Inflammatory macrophage (primary cell): ENCODE results near the gene STK32C.
"Not testable (repeated sequence)": the region's sequence is repeated elsewhere in the genome, so short reads cannot be mapped to it uniquely, and the experiment has no call there.

Source experiments
- DNase-seq, 2 donors: peaks; one replicate each; pipeline ENCODE4 v3.0.0-alpha.2; 2020 to 2022

The STK32C gene

DNA sequence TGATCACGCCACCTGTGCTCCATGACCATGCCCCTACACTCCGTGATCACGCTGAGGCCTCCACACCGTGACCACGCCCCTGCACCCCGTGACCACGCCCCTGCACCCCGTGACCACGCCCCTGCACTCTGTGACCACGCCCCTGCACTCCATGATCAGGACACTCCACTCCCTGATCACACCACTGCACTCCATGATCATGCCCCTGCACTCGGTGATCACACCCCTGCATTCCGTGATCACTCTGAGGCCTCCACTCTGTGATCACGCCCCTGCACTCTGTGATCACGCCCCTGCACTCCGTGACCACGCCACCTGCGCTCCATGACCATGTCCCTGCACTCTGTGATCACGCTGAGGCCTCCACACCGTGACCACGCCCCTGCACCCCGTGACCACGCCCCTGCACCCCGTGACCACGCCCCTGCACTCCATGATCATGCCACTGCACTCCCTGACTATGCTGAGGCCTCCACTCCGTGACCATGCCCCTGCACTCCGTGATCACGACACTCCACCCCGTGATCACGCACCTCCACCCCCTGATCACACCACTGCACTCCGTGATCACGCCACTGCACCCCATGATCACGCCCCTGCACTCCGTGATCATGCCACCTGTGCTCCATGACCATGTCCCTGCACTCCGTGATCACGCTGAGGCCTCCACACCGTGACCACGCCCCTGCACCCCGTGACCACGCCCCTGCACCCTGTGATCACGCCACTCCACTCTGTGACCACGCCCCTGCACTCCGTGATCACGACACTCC lies 27.7 kb downstream of the STK32C start:
- DNase-seq = no peak

DNA sequence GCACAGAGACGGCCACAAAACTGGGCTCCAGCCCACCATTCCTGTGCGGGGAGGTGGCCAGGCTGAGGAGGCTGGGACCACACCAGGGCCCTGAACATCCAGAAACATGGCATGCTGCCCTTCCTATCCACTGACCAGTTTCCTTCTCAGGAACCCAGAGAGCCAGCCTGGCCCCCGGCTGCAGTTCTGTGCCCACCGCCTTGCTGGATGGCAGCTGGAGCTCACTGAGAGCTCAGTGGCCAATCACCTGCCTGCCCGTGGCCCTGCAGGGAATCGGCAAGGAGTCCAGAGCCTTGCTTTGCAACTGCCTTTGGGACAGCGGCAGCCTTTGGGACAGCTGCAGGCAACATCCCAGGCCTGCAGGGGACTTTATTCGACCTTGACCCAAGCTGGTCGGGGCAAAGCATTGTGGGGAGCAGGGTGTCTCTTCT lies 30.4 kb downstream of the STK32C start:
- DNase-seq = no peak

DNA sequence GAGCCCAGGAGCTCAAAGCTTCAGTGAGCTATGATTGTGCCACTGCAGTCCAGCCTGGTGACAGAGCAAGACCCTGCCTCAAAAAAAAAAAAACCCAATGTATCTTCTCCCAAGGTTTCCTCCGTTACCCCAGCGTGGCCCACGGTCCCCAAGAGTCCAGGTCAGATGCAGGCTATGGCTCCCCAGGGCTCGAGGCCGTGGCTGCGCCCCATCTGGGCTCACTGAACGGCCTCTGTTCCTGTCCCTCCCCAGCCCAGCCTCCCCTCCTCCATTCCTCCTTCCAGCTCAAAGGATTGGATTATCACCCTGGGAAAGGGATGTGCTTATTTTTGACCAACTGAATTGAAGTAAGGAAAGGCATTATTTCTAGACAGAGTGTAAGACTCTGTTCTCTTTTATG lies 31.0 kb downstream of the STK32C start:
- no peak for DNase-seq

DNA sequence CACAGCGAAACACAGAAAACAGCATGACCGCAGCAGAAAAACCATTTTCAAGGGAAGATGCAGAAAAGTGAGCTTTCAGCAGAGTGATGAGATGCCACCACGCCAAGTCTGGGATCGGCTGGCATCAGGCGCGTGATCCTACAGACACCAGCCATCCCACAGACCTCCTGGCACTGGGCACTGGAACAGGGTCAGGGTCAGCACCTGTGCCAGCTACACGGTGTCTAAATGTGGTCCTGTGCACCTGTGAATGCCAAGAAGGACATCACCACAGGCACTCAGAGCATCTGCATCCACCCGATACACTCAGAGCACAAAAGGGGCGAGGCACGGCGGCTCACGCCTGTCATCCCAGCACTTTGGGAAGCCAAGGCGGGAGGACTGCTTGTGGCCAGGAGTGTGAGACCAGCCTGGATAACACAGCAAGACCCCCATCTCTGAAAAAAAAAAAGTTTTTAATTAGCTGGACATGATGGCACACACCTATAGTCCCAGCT lies 31.5 kb downstream of the STK32C start:
- no peak for DNase-seq

DNA sequence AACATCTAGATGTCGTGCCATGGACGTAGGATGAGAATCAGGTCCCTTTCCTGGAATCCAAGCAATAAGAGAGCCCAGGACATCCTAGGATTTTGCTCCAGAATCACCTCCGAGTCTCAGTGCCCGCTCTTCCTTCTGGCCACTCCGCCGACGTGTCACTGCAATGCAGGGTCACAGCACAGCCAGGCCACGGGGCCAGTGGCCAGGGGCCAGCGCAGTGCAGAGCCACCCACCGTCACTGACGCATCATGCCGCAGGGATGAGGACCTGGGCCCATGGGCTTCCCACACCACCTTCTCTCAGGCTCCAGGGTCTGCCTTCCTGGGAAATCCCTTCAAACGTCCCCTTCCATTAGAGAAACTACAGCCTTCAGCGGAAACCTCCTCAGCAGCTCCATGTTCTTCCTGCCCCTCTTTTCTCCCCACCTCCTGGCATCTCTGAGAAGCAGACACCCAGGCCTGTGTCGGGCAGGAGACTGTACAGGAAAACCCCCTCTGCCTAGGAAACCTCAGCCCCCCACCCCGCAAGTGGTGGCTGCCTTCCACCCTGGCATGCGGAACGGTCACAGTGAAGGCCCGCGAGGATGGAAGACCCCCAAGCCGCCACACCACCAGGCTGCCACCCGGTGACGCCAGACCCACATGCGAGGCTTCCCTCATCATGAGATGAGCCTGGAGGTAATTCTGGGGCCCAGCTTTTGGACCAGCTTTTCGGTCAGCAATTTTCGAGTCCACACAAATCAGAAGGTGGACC lies 32.1 kb downstream of the STK32C start:
- DNase-seq = no peak

DNA sequence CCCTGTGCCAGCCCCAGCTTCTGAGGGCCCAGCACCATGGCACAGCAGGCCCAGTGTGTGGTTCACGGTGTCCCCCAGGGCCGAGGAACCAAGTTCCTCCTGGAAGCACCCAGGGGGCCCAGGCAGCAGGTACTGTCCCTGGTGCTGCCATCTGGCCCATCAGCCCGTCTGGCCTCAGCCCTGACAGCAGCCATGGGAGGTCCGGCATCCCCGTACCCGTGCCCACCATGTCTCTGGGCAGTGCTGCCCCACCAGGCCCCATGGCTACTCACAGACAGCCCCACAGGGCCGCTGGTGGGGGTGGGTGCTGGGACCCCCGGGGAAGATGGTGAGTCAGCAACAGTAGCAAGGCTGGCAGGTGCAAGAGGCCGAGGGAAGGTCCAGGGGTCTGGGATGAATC lies 32.8 kb downstream of the STK32C start:
- DNase-seq = no peak

DNA sequence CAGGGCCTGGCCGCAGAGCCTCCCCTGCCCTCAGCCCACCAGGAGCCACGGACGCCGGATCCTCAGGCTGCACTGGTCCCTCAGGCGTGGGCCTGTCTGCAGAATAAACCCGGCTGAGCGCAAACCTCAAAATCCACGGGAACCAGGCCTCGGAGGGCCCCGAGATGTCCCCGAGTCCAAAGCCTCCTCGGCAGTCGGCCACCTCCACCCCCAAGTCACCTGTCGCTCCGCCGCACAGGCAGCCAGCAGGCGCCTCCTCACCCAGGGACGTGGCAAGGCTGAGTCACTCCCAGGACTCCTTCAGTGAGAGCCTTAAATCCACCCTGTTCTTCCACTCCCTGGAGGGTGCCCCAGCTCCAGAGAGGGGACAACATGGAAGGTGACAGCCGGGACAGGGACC lies 33.2 kb downstream of the STK32C start:
- DNase-seq = no peak

DNA sequence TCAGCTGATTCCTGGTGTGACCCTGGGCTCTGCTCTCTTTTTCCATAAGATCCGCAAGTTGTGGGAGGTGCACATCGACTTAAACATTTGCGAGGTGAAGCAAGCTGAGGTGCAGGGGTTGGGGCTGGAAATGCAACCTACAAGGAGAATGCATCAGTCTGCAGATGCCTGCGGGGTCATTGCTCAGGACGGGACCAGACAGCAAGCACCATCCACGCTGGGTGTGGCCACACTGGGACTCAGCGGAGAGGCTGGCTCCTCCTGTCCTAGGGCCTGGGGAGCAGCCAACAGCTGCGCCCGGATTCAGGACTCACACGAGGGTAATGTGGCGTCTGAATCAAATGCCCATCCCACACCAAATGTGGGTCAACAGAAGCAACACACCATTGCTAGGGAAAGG lies 33.8 kb downstream of the STK32C start:
- no peak for DNase-seq

DNA sequence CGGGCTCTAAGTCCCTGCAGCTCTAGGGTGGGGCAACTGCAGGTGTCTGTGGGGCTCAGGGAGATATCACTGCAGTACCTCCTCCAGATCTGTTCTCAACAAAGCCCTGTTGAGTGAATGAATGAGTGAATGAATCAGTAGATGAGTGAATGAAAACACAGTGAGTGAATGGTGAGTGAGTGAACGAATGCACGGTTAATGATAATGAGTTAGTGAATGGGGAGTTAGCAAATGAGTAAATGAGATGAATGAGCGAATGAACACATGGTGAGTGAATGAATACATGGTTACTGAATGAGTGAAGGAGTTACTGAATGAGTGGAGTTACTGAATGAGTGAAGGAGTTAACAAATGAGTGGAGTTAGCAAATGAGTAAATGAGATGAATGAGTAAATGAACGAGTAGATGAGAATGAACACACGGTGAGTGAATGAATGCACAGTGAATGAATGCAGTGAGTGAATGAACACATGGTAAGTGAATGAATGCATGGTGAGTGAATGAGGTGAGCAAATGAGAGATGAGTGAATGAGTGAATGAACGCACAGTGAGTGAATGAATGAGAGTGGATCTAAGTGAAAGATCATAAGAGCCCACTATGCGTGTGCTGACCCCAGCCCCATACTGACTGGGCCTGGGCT lies 34.3 kb downstream of the STK32C start:
- no peak for DNase-seq

DNA sequence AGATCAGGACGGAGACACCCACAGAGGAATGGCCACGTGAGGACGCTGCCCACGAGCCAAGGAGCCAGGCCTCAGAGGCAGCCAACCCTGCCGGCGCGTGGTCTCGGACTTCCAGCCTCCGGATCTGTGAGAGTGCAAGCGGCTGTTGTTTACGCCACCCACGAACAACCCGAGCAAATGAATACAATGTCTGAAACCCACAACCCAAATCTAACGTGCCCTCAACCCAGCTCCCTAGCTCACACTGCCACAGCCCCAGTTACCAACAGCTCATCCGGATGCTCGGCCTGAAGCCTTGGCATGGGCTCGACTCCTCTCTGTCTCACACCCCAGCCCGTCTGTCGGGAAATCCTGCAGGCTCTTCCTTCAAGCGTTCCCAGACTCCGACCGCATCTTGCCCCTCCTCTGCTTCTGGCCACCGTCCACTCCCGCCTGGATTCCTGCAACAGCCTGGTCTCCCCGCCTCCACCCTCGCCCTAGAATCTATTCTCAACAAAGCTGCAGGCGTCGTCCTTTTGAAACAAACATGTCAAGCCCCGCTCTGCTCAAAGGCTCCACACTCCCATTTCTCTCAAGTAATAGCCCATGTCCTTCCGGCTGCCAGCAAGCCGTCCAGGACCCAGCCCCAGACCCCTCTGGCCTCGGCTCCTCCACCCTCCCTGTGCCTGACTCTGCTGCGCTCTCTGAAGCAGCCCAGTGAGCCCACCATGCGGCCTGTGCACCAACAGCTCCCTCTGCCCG lies 35.3 kb downstream of the STK32C start:
- DNase-seq = no peak

DNA sequence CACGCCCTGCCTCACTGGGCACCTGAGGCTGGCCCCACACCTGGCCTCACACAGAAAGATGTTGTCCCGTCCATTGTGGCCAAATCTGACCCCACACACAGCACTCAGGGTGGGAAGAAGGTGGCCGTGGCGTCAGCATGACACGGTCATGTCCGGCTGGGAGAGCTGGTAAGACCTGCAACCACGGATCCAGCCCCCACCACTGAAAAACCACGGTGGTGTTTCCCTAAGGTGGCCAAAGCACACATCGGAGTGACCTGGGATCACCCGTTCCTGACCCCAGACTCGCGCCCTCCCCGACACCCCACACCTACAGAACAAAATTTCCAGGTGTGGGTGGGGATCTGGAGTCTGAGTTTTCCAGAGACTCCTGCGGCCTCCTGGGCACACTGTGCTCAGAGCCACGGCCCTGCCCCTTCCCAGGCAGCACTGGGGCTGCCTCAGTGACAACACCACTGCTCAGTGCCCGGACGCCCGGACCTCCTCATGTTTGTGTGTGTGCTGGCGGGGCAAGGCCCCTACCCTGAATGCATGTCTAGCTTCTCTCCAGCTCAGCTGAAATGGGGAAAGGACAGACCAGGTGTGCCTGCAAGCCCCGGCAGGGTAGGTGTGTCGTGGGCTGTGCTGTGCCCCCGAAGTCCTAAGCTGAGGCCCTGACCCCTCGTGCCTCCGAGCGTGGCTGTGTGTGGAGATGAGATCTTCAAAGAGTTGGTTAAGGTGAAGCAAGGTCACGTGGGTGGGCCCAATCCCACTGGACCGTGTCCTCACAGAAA lies 36.1 kb downstream of the STK32C start:
- DNase-seq = no peak

DNA sequence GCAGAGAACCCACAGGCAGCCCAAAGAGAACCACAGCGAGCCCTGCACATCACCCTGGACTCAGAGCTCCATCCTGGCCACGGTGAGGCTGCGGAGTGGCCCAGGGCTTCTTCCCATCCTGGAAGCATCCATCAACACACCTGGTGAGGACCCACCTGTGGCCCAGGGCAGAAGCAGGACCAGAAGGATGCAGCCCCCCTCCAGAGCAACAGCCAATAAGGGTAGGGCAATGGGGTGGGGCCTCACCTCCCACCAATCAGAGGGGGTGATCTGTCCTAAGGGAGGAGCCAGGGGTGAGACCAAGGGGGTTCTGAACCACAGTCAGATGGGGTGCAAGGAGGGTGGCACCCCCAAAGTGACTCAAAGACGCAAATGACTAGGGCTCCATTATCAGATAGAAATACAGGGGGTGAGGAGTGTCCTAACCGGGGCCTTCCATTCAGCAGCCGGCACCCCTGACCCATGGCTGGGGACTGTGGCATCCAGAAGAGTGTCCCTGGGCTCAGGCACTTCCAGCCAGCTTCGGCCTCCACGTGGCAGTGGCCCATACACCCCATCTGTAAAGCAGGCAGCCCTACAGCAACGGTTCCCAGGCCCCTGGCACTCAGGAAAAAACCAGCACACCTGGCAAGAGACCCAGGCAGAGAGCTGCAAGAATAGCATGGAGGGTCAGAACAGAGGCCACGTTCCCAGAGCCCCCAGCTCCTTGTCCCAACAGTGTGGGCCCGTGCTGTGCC lies 36.9 kb downstream of the STK32C start:
- no peak for DNase-seq

DNA sequence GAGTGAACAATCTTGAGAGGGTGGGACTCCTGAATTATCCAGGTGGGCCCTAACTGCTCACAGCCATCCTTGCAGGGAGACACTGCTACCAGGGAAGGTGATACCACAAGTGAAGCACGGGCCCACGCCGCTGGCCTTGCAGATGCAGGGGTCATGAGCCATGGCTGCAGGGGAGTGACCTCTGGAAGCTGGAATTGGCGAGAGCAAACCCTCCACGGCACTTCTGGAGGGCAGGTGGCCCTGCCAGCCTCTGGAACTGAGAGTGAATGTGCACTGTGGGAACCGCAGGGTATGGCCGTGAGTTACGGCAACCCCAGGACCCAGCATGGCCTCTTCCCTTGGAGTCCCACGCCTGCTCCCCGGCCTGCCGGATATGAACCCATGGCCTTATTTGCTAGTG lies 37.5 kb downstream of the STK32C start:
- no peak for DNase-seq

DNA sequence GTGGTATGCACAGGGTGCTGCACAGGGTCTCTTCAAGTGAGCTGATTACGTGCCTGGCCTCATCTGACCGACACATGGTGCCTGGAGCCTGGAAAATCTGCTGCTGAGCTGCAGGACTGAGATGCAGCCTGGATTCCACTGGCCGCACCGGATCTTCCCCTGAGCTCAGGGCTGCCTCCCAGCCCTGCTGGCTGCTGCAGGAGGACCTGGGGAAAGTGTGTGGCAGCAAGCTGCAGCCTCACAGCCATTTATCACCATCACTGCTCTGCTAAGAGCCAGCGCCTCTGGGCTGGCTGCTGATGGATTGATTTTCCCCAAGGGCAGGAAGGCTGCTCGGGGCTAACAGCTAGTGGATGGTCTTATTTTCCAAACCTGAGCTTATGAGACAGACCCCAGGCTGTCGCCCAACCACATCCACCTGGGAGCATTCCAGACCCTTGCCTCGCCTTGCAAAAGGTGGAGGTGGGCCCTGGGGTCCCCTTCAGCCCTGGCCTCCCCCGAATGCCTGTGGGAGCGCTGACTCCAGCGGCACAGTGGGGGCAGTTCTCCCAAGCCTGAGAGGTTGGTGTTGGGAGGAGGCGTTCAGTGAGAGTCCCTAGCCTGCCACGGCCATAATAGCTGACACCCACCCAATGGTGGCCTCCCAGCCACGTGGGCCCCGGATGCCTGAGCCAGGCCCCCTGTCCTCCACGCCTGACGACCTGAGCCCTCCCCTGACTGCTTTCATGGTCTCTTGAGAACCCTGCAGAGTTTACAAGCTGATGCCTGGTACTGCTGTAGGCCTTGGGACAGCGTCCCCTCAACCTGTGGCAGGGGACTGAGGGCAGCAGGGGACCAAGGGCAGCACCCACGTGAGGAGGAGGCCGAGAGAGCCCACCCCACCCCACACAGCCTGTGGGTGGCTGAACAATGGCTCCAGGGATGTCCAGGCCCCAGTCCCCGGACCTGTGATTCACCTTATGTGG lies 38.2 kb downstream of the STK32C start:
- no peak for DNase-seq

DNA sequence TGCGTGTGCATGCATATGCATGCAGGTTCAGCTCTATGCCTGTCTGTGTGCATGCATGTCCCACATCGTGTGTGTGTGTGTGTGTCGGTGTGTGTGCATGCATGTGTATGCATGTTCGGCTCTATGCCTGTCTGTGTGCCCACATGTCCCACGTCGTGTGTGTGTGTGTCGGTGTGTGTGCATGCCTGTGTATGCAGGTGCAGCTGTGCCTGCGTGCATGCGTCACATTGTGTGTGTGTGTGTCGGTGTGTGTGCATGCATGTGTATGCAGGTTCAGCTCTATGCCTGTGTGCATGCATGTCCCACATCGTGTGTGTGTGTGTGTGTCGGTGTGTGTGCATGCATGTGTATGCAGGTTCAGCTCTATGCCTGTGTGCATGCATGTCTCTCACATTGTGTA lies 39.8 kb downstream of the STK32C start:
- not testable (repeated sequence) for DNase-seq

DNA sequence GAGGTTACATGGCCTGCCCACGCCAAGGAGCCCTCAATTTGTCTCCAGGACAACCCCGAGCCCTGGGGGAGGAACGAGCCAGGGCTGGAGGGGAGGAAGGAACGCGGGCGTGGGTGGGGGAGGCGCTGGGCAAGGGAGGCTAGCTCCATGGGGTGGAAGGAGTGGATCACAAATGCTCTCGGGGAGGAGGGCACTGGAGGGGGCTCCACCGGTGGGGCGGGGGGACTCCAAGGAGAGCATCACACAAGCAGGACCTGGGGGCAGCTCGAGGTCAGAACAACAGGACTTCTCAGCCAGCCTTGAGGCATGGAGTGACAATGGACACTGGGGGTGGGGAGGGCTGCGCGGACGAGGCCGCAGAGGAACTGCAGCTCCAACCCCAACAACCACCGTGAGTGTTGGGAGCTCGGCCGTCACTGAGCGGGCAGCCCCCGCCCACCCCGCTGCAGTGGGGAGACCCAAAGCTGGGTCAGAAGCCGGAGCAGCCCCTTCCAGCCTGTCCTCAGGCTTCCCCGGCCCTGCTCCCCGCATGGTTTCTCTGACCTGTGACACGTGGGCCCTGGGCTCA lies 41.1 kb downstream of the STK32C start:
- no peak for DNase-seq

DNA sequence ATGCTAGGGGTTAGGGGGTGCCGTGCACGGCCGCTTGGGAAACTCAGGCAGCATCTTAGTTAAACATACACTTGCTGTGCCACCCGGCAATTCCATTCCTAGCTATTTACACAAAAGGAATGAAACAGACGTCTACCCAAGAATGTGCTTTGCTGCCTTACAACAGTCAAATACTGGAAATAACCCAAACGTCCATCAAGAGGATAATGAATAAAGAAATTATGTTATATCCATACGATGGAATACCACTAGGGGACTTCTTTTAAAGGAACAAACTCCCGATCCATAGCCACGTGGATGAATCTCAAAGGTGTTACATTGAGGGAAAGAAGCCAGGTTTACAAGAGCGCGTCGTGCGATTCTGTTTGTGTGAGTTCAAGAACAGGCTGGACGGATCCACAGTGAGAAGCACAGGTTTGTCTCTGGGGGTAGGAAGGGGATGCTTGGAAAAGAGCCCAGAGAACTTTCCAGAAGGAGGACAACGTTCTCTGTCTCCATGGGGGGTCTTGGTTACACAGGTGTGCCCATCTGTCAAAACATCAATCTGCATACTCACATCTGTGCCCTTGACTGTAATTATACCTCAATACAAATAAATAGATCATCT lies 41.8 kb downstream of the STK32C start:
- DNase-seq = no peak

DNA sequence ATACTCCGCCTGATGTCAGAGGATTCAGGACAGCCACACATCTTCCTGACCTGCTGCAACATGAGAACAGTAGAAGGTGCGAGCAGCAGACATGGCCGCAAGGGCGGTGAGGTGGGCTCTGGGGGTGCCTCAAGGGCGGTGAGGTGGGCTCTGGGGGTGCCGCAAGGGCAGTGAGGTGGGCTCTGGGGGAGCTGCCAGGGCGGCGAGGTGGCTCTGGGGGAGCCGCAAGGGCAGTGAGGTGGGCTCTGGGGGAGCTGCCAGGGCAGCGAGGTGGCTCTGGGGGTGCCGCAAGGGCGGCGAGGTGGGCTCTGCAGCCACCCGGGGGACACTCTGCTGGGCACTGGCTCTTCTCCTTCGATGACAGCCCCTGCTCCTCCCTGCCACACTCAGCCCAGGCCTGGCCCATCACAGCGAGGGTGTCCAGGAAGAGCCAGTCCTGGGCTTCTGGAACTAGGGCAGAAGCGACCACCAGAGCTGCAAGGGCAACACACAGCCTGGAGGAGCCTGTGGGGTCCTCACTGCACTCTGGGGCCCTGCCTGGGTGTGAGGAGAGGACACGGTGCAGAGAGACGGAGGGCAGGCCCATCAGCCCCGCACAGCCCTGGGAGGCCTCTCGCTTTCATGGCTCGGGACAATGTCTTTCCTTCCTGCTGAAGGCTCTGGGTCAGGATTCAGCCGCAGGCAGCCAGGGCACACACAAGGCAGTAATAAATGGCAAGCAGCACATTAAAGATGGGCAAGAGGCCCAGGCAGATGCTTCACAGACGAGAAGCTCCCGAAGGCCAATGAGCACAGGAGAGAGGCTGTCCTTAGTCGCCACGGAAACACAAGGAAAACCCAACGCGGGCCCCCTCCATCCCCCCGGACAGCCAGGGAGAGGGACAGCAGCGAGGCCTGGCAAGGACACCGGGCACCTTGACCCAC lies 42.5 kb downstream of the STK32C start:
- DNase-seq = no peak
